RWPE2 (cell line): ENCODE results near the gene ZBTB7C.

ENCODE experiments used
- ATAC-seq: fragments of 200-7000 bp; cut with Tn5 transposase; 3 replicates; pipeline ENCODE4 v1.9.1; 2021; ENCODE audit warnings: low read depth
- DNase-seq: peaks from one replicate; pipeline ENCODE4 v3.0.0-alpha.2; 2020; ENCODE audit warnings: low spot score
- H3K27ac ChIP-seq: fragments of 450-650 bp; 2 replicates; pipeline ENCODE4 v1.5.1; 2017; ENCODE audit warnings: mild to moderate bottlenecking; ENCODE audit not compliant: poor library complexity, severe bottlenecking
- H3K27me3 ChIP-seq: fragments of 250-450 bp; sonication (Bioruptor Pico); 2 replicates; pipeline ENCODE4 v1.5.1; 2021; ENCODE audit warnings: mild to moderate bottlenecking, moderate library complexity; ENCODE audit not compliant: insufficient read depth, poor library complexity, severe bottlenecking
- H3K36me3 ChIP-seq: fragments of 250-450 bp; sonication (Bioruptor Pico); 2 replicates; pipeline ENCODE4 v1.5.1; 2020; ENCODE audit warnings: low read depth, mild to moderate bottlenecking, moderate library complexity
- H3K4me1 ChIP-seq: fragments of 250-450 bp; sonication (Bioruptor Pico); 2 replicates; pipeline ENCODE4 v1.5.1; 2021; ENCODE audit warnings: mild to moderate bottlenecking, moderate library complexity; ENCODE audit not compliant: insufficient read depth, poor library complexity, severe bottlenecking
- H3K4me3 ChIP-seq: fragments of 250-450 bp; sonication (Bioruptor Pico); 2 replicates; pipeline ENCODE4 v1.5.1; 2021; ENCODE audit warnings: mild to moderate bottlenecking, moderate library complexity; ENCODE audit not compliant: severe bottlenecking
- H3K9me3 ChIP-seq: fragments of 250-450 bp; sonication (Bioruptor Pico); 2 replicates; pipeline ENCODE4 v1.5.1; 2021; ENCODE audit warnings: mild to moderate bottlenecking, moderate library complexity; ENCODE audit not compliant: severe bottlenecking
- TF ChIP-seq, protein P1 (sequence below): fragments of 450-650 bp; IDR thresholded peaks from one replicate; pipeline ENCODE4 v1.5.1; 2017; ENCODE audit warnings: mild to moderate bottlenecking, moderate library complexity; ENCODE audit not compliant: poor library complexity, severe bottlenecking

The ZBTB7C gene

DNA sequence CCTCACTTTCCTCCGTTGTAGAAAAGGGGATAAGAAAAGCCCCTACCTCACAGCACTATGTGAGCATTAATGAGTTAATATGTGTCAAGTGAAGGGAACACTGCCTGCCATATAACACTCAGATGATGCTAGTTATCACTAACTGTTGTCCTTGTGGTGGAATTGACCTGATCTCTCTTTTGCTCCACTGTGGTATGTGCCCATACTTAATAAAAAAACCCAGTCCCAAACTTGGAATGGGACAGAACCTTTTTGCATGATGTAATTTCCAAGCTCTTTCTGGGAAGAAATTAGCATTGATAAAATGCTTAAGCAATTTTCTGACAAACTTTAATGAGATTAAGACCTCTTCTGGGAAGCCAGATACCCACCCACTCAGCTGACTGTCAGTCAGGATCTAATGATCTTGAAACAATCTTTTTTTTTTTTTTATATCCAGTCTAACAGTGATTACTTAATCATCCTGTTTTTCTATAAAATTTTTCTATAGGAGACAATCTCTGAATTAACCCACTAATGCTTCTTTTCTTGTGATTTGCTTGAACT lies 158.7 kb downstream of the ZBTB7C start:
- Histone ChIP-seq H3K27me3 (no peaks in the 10 kb centered on the region), H3K36me3 (no peaks in the 10 kb centered on the region), H3K9me3 (no peaks in the 10 kb centered on the region), H3K4me1 (no peaks in the 10 kb centered on the region), H3K4me3 (no peak overlapping the region), H3K27ac (no peak overlapping the region)
- DNase-seq (no peak), ATAC-seq (no peak)
- TF ChIP-seq, protein P1, sequence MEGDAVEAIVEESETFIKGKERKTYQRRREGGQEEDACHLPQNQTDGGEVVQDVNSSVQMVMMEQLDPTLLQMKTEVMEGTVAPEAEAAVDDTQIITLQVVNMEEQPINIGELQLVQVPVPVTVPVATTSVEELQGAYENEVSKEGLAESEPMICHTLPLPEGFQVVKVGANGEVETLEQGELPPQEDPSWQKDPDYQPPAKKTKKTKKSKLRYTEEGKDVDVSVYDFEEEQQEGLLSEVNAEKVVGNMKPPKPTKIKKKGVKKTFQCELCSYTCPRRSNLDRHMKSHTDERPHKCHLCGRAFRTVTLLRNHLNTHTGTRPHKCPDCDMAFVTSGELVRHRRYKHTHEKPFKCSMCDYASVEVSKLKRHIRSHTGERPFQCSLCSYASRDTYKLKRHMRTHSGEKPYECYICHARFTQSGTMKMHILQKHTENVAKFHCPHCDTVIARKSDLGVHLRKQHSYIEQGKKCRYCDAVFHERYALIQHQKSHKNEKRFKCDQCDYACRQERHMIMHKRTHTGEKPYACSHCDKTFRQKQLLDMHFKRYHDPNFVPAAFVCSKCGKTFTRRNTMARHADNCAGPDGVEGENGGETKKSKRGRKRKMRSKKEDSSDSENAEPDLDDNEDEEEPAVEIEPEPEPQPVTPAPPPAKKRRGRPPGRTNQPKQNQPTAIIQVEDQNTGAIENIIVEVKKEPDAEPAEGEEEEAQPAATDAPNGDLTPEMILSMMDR = no peak

DNA sequence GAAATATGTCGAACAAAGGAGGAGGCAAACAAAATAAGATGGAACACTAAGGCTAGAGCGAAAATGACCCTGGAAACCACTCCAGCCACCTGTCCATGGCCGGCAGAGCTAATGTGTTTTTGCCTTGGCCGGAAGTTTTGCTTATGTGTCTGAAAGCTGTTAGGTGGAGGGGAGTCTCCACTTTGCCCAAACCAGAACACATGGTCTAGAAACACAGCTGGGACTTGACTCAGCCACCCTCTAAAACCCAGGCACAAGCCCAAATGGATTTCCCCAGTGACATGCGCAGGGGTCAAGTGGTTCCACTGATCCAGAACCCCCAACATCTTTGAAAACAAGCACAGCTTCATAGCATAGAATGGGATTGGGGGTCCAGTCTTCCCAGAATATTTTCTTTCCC lies 159.3 kb downstream of the ZBTB7C start:
- Histone ChIP-seq H3K27me3 (no peaks in the 10 kb centered on the region), H3K27ac (no peak overlapping the region), H3K4me1 (no peaks in the 10 kb centered on the region), H3K9me3 (no peaks in the 10 kb centered on the region), H3K4me3 (no peak overlapping the region), H3K36me3 (no peaks in the 10 kb centered on the region)
- ATAC-seq (no peak), DNase-seq (no peak)
- TF ChIP-seq, protein P1 = no peak

DNA sequence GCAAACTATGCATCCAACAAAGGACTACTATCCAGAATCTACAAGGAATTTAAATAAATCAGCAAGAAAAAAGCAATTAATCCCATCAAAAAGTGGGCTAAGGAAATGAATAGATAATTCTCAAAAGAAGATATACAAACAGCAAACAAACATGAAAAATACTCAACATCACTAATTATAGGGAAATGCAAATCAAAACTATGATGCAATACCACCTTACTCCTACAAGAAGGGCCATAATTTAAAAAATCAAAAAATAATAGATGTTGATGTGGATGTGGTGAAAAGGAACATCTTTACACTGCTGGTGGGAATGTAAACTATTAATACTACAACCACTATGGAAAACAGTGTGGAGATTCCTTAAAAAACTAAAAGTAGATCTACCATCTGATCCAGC lies 164.7 kb downstream of the ZBTB7C start:
- Histone ChIP-seq H3K27me3 (peaks cover 5% of the 10 kb centered on the region), H3K27ac (no peak overlapping the region), H3K4me1 (no peaks in the 10 kb centered on the region), H3K9me3 (no peaks in the 10 kb centered on the region), H3K36me3 (no peaks in the 10 kb centered on the region), H3K4me3 (no peak overlapping the region)
- TF ChIP-seq, protein P1 = no peak
- DNase-seq = no peak
- no peak for ATAC-seq

DNA sequence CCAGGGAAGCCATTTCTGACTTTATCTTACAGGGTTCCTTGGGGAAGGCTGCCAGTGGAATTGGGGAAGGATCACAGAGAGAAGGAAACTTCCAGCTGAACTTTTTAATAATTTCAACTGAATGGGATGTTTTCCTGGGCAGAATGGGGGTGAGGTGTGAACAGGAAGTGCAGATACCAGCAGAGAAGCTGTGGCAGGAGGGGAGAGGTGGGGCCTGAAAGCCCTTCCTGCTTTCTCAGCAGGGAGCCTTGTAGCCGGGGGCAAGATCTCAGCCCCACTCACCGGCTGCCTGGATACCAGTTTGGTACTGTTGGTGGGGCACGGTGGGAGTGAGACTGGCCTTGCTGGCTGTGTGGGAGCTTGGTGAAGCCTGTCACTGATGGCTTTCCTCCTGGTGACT lies 170.5 kb downstream of the ZBTB7C start:
- H3K9me3 ChIP-seq = no peaks in the 10 kb centered on the region
- no peaks in the 10 kb centered on the region for H3K4me1 ChIP-seq
- no peaks in the 10 kb centered on the region for H3K36me3 ChIP-seq
- TF ChIP-seq, protein P1 = no peak
- no peak for ATAC-seq
- no peak overlapping the region for H3K4me3 ChIP-seq
- H3K27ac ChIP-seq = no peak overlapping the region
- H3K27me3 ChIP-seq = peaks cover 5% of the 10 kb centered on the region
- no peak for DNase-seq

DNA sequence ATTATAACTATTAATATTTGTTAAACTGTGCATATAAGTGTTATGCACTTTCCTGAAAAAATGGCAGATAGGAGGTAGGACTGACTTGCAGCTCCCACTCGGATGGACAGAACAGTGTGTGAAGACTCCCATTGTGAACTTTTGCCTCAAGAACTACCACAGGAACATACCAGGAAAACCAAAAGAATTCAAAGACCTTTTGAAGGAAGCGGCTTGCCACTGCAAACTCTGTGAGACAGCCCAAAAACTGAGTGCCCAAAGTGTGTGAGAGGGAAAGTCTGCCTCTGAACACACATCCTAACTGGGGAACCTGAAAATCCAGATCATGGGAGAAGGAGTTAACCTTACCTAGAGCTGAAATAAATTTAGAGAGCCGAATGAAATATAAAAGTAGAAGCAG lies 171.0 kb downstream of the ZBTB7C start:
- Histone ChIP-seq H3K4me3 (no peak overlapping the region), H3K27ac (no peak overlapping the region), H3K4me1 (no peaks in the 10 kb centered on the region), H3K36me3 (no peaks in the 10 kb centered on the region), H3K9me3 (no peaks in the 10 kb centered on the region), H3K27me3 (peaks cover 5% of the 10 kb centered on the region)
- no peak for DNase-seq
- TF ChIP-seq, protein P1 = no peak
- ATAC-seq = no peak
